ENCODE measurements around the gene EIF4G1. TPM values are rescaled to one million over a fixed set of nuclear protein-coding genes. Genes with fewer than 3 reads are reported as not detected.

Gene EIF4G1
- total RNA-seq, 1 donor: 288 TPM

- H3K4me3 ChIP-seq (ENCODE audit: low read depth, low read length): no peak overlapping the region
- no peak for TF ChIP-seq CTCF (IDR thresholded peaks at IDR 0.05; ENCODE audit: insufficient read depth, low read depth, low read length)
- DNase-seq (ENCODE audit: low read depth): no peak
These were observed 7.9 kb upstream of the EIF4G1 start for GRCh38 chr3:184306341-184306972.

GRCh38 chr3:184307915-184308314 is 6.5 kb upstream of the EIF4G1 start:
- no peak overlapping the region for H3K4me3 ChIP-seq (ENCODE audit: low read depth, low read length)
- DNase-seq (ENCODE audit: low read depth): no peak
- TF ChIP-seq CTCF (IDR thresholded peaks at IDR 0.05; ENCODE audit: insufficient read depth, low read depth, low read length): no peak

GRCh38 chr3:184308744-184309143 is 5.7 kb upstream of the EIF4G1 start:
- no peak for DNase-seq (ENCODE audit: low read depth)
- H3K4me3 ChIP-seq (ENCODE audit: low read depth, low read length): no peak overlapping the region
- TF ChIP-seq CTCF (IDR thresholded peaks at IDR 0.05; ENCODE audit: insufficient read depth, low read depth, low read length): peak; percentile 8

- H3K4me3 ChIP-seq (ENCODE audit: low read depth, low read length): no peak overlapping the region
- no peak for TF ChIP-seq CTCF (IDR thresholded peaks at IDR 0.05; ENCODE audit: insufficient read depth, low read depth, low read length)
- no peak for DNase-seq (ENCODE audit: low read depth)
These were observed 2.8 kb upstream of the EIF4G1 start for GRCh38 chr3:184311633-184312032.

- no peak for TF ChIP-seq CTCF (IDR thresholded peaks at IDR 0.05; ENCODE audit: insufficient read depth, low read depth, low read length)
- peak; percentile 83 for DNase-seq (ENCODE audit: low read depth)
- H3K4me3 ChIP-seq (ENCODE audit: low read depth, low read length): peak overlapping the region; percentile 95
These were observed 515 bp downstream of the EIF4G1 start for GRCh38 chr3:184314700-184315542.

GRCh38 chr3:184315543-184315867 is 1.1 kb downstream of the EIF4G1 start:
- DNase-seq (ENCODE audit: low read depth): no peak
- no peak for TF ChIP-seq CTCF (IDR thresholded peaks at IDR 0.05; ENCODE audit: insufficient read depth, low read depth, low read length)

More at GRCh38 chr3:184315543-184315867, 1.1 kb downstream of the EIF4G1 start:
- H3K4me3 ChIP-seq (ENCODE audit: low read depth, low read length): peak overlapping the region; percentile 95

Data from fibroblast of villous mesenchyme (primary cell).